ENCODE measurements around the gene TUBA4B.
A peak's percentile ranks its signal among the peaks of the same experiment; 100 is the strongest.

TUBA4B gene

GRCh38 chr2:219291394-219291793, 38.4 kb downstream of the TUBA4B start:
- H3K27me3 ChIP-seq (ENCODE audit: insufficient read depth, low read length) = peaks cover 33% of the 10 kb centered on the region
- H3K9me3 ChIP-seq (ENCODE audit: insufficient read depth, low read depth, low read length) = no peaks in the 10 kb centered on the region
- H3K9ac ChIP-seq (ENCODE audit: low read depth, low read length) = no peak overlapping the region
- no peak overlapping the region for H3K4me3 ChIP-seq (ENCODE audit: low read length)
- H3K36me3 ChIP-seq (ENCODE audit: insufficient read depth, low read depth, low read length) = no peaks in the 10 kb centered on the region
- H3K27ac ChIP-seq (ENCODE audit: low read length) = no peak overlapping the region
- H3K4me1 ChIP-seq (ENCODE audit: insufficient read depth, low read length) = no peaks in the 10 kb centered on the region

GRCh38 chr2:219291910-219292490, 39.0 kb downstream of the TUBA4B start:
- H3K27me3 ChIP-seq (ENCODE audit: insufficient read depth, low read length) = peaks cover 37% of the 10 kb centered on the region
- H3K36me3 ChIP-seq (ENCODE audit: insufficient read depth, low read depth, low read length) = no peaks in the 10 kb centered on the region
- H3K9ac ChIP-seq (ENCODE audit: low read depth, low read length) = no peak overlapping the region
- H3K27ac ChIP-seq (ENCODE audit: low read length) = no peak overlapping the region
- no peaks in the 10 kb centered on the region for H3K4me1 ChIP-seq (ENCODE audit: insufficient read depth, low read length)
- no peak overlapping the region for H3K4me3 ChIP-seq (ENCODE audit: low read length)
- no peaks in the 10 kb centered on the region for H3K9me3 ChIP-seq (ENCODE audit: insufficient read depth, low read depth, low read length)

- H3K36me3 ChIP-seq (ENCODE audit: insufficient read depth, low read depth, low read length) = no peaks in the 10 kb centered on the region
- H3K27me3 ChIP-seq (ENCODE audit: insufficient read depth, low read length) = peaks cover 37% of the 10 kb centered on the region
- no peak overlapping the region for H3K9ac ChIP-seq (ENCODE audit: low read depth, low read length)
- H3K9me3 ChIP-seq (ENCODE audit: insufficient read depth, low read depth, low read length) = no peaks in the 10 kb centered on the region
- no peaks in the 10 kb centered on the region for H3K4me1 ChIP-seq (ENCODE audit: insufficient read depth, low read length)
- H3K27ac ChIP-seq (ENCODE audit: low read length) = no peak overlapping the region
- no peak overlapping the region for H3K4me3 ChIP-seq (ENCODE audit: low read length)
Observed at GRCh38 chr2:219292616-219293015, 39.6 kb downstream of the TUBA4B start.

- peak overlapping the region; percentile 78 for H3K4me3 ChIP-seq (ENCODE audit: low read length)
- H3K36me3 ChIP-seq (ENCODE audit: insufficient read depth, low read depth, low read length) = no peaks in the 10 kb centered on the region
- no peaks in the 10 kb centered on the region for H3K4me1 ChIP-seq (ENCODE audit: insufficient read depth, low read length)
- H3K9me3 ChIP-seq (ENCODE audit: insufficient read depth, low read depth, low read length) = no peaks in the 10 kb centered on the region
- H3K27me3 ChIP-seq (ENCODE audit: insufficient read depth, low read length) = peaks cover 37% of the 10 kb centered on the region
- H3K27ac ChIP-seq (ENCODE audit: low read length) = no peak overlapping the region
- H3K9ac ChIP-seq (ENCODE audit: low read depth, low read length) = peak overlapping the region; percentile 77; the same call in 1 of the 2 replicates
Observed at GRCh38 chr2:219293736-219294231, 40.7 kb downstream of the TUBA4B start.

- H3K9me3 ChIP-seq (ENCODE audit: insufficient read depth, low read depth, low read length) = no peaks in the 10 kb centered on the region
- H3K9ac ChIP-seq (ENCODE audit: low read depth, low read length) = peak overlapping the region; percentile 77
- peaks cover 46% of the 10 kb centered on the region for H3K27me3 ChIP-seq (ENCODE audit: insufficient read depth, low read length)
- H3K4me3 ChIP-seq (ENCODE audit: low read length) = peak overlapping the region; percentile 78
- no peaks in the 10 kb centered on the region for H3K4me1 ChIP-seq (ENCODE audit: insufficient read depth, low read length)
- no peak overlapping the region for H3K27ac ChIP-seq (ENCODE audit: low read length)
- no peaks in the 10 kb centered on the region for H3K36me3 ChIP-seq (ENCODE audit: insufficient read depth, low read depth, low read length)
Observed at GRCh38 chr2:219294356-219295351, 41.6 kb downstream of the TUBA4B start.

GRCh38 chr2:219296142-219296541, 43.1 kb downstream of the TUBA4B start:
- no peak overlapping the region for H3K4me3 ChIP-seq (ENCODE audit: low read length)
- no peaks in the 10 kb centered on the region for H3K9me3 ChIP-seq (ENCODE audit: insufficient read depth, low read depth, low read length)
- H3K9ac ChIP-seq (ENCODE audit: low read depth, low read length) = no peak overlapping the region
- no peaks in the 10 kb centered on the region for H3K36me3 ChIP-seq (ENCODE audit: insufficient read depth, low read depth, low read length)
- H3K27me3 ChIP-seq (ENCODE audit: insufficient read depth, low read length) = peaks cover 55% of the 10 kb centered on the region
- H3K27ac ChIP-seq (ENCODE audit: low read length) = no peak overlapping the region
- no peaks in the 10 kb centered on the region for H3K4me1 ChIP-seq (ENCODE audit: insufficient read depth, low read length)

- no peak overlapping the region for H3K4me3 ChIP-seq (ENCODE audit: low read length)
- H3K27me3 ChIP-seq (ENCODE audit: insufficient read depth, low read length) = peaks cover 49% of the 10 kb centered on the region
- no peaks in the 10 kb centered on the region for H3K36me3 ChIP-seq (ENCODE audit: insufficient read depth, low read depth, low read length)
- no peak overlapping the region for H3K27ac ChIP-seq (ENCODE audit: low read length)
- no peak overlapping the region for H3K9ac ChIP-seq (ENCODE audit: low read depth, low read length)
- no peaks in the 10 kb centered on the region for H3K4me1 ChIP-seq (ENCODE audit: insufficient read depth, low read length)
- no peaks in the 10 kb centered on the region for H3K9me3 ChIP-seq (ENCODE audit: insufficient read depth, low read depth, low read length)
Observed at GRCh38 chr2:219296631-219297391, 43.8 kb downstream of the TUBA4B start.

- H3K4me1 ChIP-seq (ENCODE audit: insufficient read depth, low read length) = no peaks in the 10 kb centered on the region
- no peak overlapping the region for H3K27ac ChIP-seq (ENCODE audit: low read length)
- H3K4me3 ChIP-seq (ENCODE audit: low read length) = no peak overlapping the region
- H3K27me3 ChIP-seq (ENCODE audit: insufficient read depth, low read length) = peaks cover 47% of the 10 kb centered on the region
- H3K9me3 ChIP-seq (ENCODE audit: insufficient read depth, low read depth, low read length) = no peaks in the 10 kb centered on the region
- H3K9ac ChIP-seq (ENCODE audit: low read depth, low read length) = no peak overlapping the region
- H3K36me3 ChIP-seq (ENCODE audit: insufficient read depth, low read depth, low read length) = no peaks in the 10 kb centered on the region
Observed at GRCh38 chr2:219297766-219298456, 44.9 kb downstream of the TUBA4B start.

GRCh38 chr2:219298759-219299371, 45.8 kb downstream of the TUBA4B start:
- no peaks in the 10 kb centered on the region for H3K9me3 ChIP-seq (ENCODE audit: insufficient read depth, low read depth, low read length)
- H3K4me1 ChIP-seq (ENCODE audit: insufficient read depth, low read length) = no peaks in the 10 kb centered on the region
- H3K27me3 ChIP-seq (ENCODE audit: insufficient read depth, low read length) = peaks cover 48% of the 10 kb centered on the region
- no peaks in the 10 kb centered on the region for H3K36me3 ChIP-seq (ENCODE audit: insufficient read depth, low read depth, low read length)
- peak overlapping the region; percentile 23; the same call in 1 of the 2 replicates for H3K9ac ChIP-seq (ENCODE audit: low read depth, low read length)
- H3K4me3 ChIP-seq (ENCODE audit: low read length) = no peak overlapping the region
- H3K27ac ChIP-seq (ENCODE audit: low read length) = no peak overlapping the region

- no peaks in the 10 kb centered on the region for H3K36me3 ChIP-seq (ENCODE audit: insufficient read depth, low read depth, low read length)
- no peak overlapping the region for H3K4me3 ChIP-seq (ENCODE audit: low read length)
- H3K4me1 ChIP-seq (ENCODE audit: insufficient read depth, low read length) = no peaks in the 10 kb centered on the region
- H3K27ac ChIP-seq (ENCODE audit: low read length) = no peak overlapping the region
- H3K9ac ChIP-seq (ENCODE audit: low read depth, low read length) = no peak overlapping the region
- no peaks in the 10 kb centered on the region for H3K9me3 ChIP-seq (ENCODE audit: insufficient read depth, low read depth, low read length)
- H3K27me3 ChIP-seq (ENCODE audit: insufficient read depth, low read length) = peaks cover 45% of the 10 kb centered on the region
Observed at GRCh38 chr2:219299372-219299760, 46.3 kb downstream of the TUBA4B start.

- Histone ChIP-seq H3K9me3 (ENCODE audit: insufficient read depth, low read depth, low read length) (no peaks in the 10 kb centered on the region), H3K27me3 (ENCODE audit: insufficient read depth, low read length) (peaks cover 50% of the 10 kb centered on the region), H3K36me3 (ENCODE audit: insufficient read depth, low read depth, low read length) (no peaks in the 10 kb centered on the region), H3K9ac (ENCODE audit: low read depth, low read length) (no peak overlapping the region), H3K27ac (ENCODE audit: low read length) (no peak overlapping the region), H3K4me3 (ENCODE audit: low read length) (no peak overlapping the region), H3K4me1 (ENCODE audit: insufficient read depth, low read length) (no peaks in the 10 kb centered on the region)
Observed at GRCh38 chr2:219300022-219300421, 47.0 kb downstream of the TUBA4B start.
